Hematopoietic multipotent progenitor cell treated with erythropoietin and hydrocortisone succinate and interleukin-3 and kit ligand, for 4 days (in vitro differentiated cells): ENCODE measurements around the gene TSPOAP1.

Source experiments
- DNase-seq: peaks from one replicate; pipeline ENCODE4 v3.0.0-alpha.2; 2015

Gene TSPOAP1

DNA sequence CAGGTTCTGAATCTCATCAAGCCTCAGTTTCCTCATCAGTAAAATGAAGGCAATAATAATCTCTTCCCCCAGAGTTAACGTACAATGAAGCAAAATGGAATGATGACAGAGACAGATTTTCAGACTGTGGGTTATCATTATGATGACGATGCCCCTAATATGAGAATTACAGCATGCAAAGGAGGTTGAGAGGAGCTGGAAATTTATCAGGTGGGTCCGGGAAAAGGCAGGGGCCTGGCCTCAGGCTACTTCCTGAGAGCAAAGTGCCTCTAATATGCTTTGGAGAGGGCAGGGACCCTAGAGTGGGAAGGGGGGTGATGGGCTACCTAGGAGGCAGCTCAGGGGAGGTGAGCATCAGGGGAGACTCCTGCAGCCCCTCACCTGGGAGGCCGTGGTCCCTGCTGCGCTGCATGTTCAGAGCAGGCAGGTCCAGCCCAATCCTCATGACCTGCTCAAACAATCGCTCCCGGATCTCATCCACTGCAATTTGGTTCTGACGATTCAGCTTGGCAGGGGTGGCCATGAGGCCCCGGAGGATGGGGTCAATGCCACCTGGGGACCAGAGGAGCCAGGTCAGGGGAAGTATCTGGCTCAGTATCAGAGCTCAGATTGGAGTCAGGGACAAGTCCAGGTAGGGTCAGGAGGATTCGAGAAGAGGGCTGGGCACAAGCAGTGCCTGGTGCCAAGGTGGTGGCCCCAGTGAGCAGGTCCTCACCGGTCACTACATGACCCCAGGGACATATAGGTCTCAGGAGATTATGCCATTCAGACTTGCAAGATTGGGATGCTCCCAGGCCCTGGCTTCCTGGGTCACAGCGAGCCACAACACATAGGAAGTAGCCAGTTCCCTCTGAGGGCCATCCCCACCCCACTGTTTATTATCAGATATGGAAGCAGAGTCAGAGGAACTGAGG, 56.0 kb downstream of the TSPOAP1 start:
- no peak for DNase-seq

DNA sequence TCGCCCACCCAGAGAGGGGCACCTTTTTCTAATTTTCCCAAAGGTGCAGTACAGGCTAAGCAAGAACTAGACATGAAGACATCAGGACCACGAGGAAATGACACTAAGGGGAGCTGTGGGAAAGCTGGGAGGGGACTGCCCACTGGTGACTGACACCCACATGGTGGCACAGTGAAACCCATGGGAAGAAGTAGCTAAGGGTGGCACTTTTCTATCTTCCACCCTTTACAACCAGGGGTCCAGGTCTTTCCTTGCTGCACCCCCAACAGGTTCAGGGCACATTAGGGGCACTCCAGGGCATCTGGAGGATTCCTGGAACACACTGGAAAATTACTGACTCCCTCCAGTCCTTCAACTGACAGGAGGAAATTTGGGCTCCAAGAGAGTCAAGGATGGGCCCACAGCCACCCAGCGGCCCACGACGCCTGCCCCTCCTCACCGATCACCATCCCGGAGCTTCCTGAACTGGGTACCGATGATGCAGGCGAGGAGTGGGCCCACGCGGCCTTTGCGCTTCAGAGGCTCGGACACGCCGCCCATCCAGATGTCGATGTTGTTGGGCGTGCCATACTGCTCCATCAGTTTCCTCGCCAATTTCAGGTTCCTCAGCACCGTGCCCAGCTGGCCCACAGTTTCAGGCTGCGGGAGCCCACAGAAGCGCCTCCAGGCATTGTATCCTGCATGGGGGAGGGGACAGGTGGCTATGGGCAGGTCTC, 57.2 kb downstream of the TSPOAP1 start:
- DNase-seq, result no peak

DNA sequence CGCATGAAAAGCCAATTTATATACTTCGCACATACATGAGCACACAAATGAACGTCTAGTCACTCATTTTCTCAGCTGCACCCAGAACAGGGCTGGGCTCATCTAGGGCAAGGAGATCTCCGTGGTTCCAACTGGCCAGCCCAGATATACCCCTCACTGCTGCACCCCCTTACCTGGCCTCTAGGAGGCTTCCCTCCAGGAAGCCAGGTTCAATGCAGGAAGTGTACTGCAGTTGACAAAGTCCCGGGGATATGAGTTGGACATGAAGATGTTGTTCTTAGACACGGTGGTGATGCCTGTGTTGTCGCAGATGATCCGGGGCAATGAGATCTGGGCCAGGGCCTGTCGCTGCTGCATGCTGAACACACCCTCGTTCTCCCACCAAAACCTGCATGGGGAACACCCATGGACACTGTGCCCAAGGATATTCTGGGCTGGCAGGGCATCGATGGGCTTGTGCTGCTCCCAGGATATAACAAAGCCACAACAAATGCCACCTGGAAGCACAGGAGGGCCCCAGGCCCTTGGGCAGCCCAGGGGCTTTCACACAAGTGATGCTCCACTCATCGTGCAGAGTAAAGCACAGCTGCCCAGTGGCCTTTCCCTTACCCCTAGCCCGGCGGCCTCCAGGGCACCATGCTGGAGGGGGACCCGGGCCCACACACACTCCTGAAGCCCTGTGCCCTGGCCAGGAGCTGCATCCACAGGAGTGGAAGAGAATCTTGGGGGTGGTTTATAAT, 57.9 kb downstream of the TSPOAP1 start:
- DNase-seq, result no peak

DNA sequence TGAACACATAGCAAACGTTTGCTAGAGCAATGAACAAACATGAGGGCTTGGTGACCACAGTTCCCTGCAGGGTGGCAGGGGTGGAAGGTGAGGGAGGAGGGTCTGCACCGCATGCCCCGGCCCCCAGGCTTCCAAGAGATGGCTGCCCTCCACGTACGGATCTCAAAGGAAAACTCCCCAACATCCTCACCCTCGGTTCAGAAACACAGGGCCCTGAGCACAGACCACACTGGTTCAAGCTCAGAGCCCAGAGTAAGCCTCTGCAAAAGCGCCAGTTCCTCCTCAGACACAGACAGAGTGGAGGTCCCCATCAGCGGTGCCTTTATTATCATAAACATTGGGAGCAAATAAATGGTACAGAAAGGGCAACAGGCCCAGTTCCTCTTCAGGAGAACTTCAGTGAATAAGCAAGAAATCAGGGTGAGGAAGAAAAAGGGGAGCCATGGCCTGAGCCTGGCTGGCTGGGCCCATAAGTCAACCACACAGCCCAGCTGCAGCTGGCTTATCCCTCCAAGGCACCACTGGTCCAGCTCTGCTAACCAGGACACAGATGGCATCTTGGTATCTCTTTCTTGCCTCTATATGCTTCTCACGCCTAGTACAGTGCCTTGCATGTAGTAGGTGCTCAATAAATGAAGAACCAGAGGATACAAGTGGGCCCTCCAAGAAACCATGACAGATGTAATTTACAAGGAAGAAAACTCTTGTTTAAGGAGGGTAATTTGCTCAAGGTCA, 58.9 kb downstream of the TSPOAP1 start:
- DNase-seq, result no peak

DNA sequence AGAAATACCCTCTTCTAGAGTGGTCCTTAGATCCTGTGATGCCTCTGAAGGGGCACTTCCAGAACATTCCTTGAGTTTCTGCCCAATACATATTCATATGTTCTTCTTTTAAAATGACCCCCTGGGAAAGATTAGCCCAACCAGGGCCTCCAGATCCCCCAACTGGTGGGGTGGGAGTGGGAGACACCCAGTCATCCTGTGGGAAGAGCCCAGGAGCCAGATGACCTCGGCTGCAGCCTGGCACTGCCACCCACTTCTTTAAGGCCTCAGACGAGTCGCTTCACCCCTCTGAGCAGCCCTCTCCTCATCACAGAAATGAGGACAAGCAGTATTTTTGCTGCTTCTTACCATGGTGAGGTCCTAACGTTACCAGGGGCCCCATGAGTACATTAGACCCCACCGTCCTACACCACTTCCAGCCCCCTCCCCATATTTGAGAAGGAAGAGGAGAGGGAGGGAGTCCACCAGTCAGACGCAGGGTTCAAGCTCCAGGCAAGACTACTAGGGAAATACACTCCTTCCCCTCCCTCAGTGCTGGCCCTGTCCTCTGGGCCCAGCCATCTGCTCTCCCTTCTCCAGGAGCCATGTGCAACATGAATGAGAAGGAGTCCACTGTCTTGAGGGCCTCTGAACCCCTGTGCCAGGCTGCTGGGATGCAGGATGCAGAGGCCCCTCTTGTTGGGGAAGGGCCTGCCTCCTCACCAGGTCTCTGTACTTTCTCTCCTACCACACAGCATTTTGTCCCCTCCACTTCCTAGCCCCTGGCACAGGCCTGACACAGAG, 59.6 kb downstream of the TSPOAP1 start:
- DNase-seq, result no peak

DNA sequence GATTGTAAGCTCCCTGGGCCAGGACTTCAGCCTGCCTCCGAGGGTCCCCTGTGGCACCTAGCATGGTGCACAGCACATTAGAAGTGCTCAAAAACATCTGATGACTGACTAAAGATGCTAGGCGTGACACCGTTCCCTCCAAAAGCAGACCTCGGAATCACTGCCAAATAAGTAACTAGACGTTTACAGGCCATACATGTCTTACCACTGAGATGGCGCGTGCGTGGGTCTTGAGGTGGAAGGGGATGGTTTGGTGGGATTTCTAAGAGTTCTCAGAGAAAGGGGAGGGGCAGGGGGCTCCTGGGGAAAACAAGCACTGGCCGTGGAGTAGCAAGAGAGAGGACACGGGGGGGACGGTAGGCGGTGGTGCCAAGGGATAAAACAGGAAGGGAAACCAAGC, 60.3 kb downstream of the TSPOAP1 start:
- DNase-seq, result no peak

DNA sequence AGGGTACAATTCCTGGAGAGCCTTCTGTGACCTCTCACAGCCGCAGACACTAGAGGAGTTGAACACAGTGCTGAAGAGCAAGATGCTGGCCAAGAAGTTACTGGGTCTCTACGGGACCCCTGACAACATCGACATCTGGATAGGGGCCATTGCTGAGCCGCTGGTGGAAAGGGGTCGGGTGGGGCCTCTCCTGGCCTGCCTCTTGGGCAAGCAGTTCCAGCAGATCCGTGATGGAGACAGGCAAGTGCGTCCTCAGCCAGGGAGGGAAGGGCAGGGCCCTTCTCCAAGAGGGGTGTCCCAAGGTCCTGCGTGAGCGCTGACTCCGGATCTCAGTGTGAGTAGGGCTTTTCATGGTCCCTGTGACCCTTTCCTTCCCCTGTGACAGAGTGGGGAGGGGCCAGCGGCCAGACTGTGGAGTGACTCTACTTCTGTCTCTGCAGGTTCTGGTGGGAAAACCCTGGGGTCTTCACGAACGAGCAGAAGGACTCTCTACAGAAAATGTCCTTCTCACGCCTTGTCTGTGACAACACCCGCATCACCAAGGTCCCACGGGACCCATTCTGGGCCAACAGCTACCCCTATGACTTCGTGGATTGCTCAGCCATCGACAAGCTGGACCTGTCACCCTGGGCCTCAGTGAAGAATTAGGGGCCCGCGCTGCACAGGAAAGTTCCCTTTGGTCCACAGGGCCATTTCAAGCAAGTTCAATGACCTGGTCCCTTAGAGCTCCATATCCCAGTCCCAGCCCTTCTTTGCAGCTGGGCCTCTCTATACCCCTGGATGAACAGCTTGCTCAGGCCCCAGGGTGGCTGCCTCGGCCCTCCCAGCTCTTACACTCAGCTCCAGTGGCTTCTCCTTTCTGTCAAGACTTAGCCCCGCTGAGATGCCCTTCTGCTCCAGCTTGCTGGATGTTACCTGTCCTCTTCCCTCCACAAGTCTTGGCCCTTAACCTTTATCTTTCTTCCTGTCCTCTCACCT, 61.0 kb downstream of the TSPOAP1 start:
- peak; percentile 19 for DNase-seq

DNA sequence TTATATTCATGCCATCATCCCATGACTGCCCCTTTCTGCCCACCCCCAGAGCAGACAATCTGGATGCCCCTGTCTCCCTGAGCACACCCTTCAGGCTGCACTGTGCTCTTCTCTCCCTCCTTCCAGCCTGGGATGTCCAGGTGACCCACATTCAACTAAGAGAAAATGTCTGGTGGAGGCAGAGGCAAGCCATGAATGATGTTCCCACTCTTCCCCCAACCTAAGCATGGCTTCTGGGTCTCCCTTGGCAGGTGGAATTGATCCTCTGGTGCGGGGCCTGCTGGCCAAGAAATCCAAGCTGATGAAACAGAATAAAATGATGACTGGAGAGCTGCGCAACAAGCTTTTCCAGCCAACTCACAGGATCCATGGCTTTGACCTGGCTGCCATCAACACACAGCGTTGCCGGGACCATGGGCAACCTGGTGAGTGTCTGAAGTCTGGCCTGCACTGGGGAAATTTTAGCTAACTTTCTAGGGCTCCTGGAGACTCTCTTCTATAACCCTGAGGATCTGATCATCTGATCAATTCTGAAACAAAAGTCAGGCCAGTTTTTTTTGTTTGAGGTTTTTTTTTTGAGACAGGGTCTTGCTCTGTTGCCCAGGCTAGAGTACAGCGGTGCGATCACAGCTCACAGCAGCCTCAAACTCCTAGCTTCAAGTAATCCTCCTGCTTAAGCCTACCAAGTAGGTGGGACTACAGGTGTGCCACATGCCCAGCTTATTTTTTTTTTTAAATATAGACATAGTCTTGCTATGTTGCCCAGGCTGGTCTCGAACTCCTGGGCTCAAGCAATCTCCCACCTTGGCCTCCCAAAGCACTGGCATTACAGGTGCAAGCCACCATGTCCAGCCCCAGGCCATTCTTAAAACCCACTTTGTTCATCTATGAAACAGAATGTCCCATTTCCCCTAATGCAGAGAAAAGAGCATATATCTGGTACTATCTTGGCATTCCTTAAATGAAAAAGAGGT, 62.4 kb downstream of the TSPOAP1 start:
- DNase-seq, result peak; percentile 21

DNA sequence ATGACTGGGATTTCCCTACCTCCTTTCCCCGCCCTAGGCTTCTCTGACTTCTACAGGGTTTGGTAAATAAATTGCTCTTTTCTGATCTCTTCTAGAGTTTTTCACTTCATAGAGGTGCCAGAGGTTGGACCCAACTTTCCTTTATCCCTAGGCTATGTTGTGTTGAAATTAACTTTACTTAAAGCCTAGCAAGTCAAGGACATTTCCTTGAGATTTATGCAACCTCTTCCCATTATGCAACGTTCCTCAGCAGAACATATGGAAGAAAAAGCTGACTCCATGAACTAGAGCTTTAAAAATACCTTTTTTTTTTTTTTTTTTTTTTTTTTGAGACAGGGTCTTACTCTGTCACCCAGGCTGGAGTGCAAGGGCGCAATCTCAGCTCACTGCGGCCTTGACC, 63.3 kb downstream of the TSPOAP1 start:
- DNase-seq, result peak; percentile 14

DNA sequence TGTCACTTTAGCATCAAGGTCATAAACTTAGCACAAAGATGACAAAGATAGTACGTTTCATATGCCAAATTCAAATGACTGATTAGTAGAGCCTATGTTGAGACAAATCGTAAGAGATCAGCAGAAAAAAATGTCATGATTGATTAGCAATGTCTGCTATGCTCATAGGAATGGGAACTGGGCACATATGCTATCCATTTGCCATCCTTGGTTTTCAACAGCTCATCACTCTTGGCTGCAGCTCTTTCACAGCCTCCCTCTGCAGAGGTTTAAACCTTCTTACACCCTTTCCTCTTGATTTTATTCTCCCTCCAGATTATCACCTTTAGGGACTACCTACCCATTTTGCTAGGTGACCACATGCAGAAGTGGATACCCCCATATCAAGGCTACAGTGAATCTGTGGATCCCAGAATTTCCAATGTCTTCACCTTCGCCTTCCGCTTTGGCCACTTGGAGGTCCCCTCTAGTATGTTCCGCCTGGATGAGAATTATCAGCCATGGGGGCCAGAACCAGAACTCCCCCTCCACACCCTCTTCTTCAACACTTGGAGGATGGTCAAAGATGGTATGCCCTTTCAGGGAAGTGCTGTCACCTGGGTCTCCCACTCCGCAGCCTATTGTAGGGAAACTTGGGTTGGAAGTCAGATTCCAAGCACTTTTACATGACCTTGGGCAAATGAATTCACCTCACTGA, 64.0 kb downstream of the TSPOAP1 start:
- no peak for DNase-seq

DNA sequence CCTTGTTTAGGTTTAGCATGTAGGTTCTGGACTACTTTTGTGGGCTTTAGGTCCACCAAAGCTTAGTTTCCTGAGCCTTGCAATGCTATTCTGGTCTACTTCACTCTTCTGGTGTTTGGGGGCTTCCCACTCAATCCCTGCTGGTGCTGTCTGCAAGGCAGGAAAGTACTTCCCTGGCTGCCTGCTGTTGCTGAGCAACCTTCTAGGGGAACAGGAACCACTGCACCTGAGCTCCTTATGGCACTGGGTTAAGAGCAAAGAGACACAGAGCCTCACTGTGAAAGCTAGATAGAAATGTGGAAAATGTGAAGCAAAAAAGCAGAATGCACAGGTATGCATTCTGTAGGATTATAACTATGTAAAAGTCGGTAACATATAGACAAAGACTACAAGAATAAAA, 64.8 kb downstream of the TSPOAP1 start:
- no peak for DNase-seq

DNA sequence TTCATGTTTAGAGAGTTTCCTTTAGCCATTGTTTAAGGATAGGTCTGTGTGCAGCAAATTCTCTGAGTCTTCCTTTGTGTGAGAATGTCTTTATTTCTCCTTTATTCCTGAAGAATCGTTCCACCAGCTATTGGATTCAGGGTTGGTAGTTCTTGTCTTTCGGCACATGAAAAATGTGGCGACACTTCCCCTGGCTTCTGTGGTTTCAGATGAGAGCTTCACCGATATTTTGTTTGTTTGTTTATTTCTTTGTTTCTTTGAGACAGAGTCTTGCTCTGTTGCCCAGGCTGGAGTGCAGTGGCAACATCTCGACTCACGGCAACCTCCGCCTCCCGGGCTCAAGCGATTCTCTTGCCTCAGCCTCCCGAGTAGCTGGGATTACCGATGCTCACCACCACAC, 66.4 kb downstream of the TSPOAP1 start:
- DNase-seq, result no peak

DNA sequence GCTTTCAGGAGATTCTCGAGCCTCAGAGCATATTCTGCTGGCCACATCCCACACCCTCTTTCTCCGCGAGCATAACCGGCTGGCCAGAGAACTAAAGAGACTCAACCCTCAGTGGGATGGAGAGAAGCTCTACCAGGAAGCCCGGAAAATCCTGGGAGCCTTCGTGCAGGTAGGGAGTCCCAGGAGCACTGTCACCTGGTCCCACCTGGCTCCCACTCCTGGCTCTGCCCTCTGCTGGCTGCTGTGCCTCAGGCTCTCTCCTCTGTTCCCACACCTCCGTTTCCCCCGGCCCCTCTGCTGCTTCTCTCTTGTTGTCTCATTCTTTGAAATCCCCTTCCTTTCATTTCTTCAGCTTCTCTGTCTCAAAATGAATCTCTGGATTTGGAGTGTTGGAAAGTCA, 73.8 kb downstream of the TSPOAP1 start:
- DNase-seq, result no peak

DNA sequence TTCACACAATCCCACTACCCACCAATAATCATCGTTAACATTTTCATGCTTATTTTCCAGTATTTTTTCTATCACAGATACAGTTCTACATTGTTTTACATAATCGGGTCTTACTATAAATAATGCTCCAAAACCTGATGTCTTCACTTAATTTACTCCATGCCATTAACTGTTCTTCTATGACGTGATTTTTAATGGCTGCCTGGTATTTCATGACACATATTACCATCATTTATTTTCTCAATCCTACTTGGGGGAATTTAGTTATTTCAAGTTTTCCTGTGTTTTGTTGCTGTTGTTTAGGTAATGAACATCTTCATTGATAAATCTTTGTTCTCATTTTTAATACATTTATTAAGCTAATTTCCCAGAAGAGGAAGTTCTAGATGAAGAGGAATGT, 75.5 kb downstream of the TSPOAP1 start:
- DNase-seq, result no peak

DNA sequence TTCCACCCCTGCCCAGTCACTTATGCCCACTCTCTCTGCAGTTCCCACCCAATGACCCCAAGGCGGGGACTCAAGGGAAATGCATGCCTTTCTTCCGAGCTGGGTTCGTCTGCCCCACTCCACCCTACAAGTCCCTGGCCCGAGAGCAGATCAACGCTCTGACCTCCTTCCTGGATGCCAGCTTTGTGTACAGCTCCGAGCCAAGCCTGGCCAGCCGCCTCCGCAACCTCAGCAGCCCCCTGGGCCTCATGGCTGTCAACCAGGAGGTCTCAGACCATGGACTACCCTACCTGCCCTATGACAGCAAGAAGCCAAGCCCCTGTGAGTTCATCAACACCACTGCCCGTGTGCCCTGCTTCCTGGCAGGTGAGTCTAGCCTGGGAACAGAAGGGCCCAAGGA, 76.5 kb downstream of the TSPOAP1 start:
- no peak for DNase-seq
